Ovary (tissue), 9 donors: ENCODE measurements around the gene SLC2A14. TPM values are rescaled to one million over a fixed set of nuclear protein-coding genes. Genes with fewer than 3 reads are reported as not detected.
"Not testable (repeated sequence)": the region's sequence is repeated elsewhere in the genome, so short reads cannot be mapped to it uniquely, and the experiment has no call there.

Experiments used
- DNase-seq, 5 donors: peaks; one replicate each; pipeline ENCODE4 v3.0.0-alpha.2; 2019 to 2020
- H3K27ac ChIP-seq, 2 donors: fragments of 200-600 bp; one replicate each; pipeline versions ENCODE4 v1.5.1 to v1.8.0; 2019 to 2022
- H3K27me3 ChIP-seq: fragments of 200-600 bp; one replicate; pipeline ENCODE4 v1.8.0; 2022
- H3K36me3 ChIP-seq: fragments of 200-600 bp; sonication (generic); one replicate; pipeline ENCODE4 v1.5.1; 2019
- H3K4me1 ChIP-seq: one replicate; pipeline ENCODE4 v1.8.1; 2013; ENCODE audit warnings: mild to moderate bottlenecking, moderate library complexity; ENCODE audit not compliant: insufficient read depth
- H3K4me3 ChIP-seq: fragments of 200-600 bp; sonication (generic); one replicate; pipeline ENCODE4 v1.5.1; 2017
- H3K9me3 ChIP-seq, 2 donors: fragments of 200-600 bp in 1 of 2; sonication (generic) in 1 of 2; one replicate each; pipeline versions ENCODE4 v1.5.1 to v1.8.1; 2013 to 2019; ENCODE audit warnings: mild to moderate bottlenecking in 1 of 2, moderate library complexity in 1 of 2
- CTCF ChIP-seq, 3 donors: fragments of 450-650 bp in 2 of 3; fragments of 200-600 bp in 1 of 3; IDR thresholded peaks; one replicate each; pipeline versions ENCODE4 v1.5.1 to v1.8.0; 2016 to 2022; ENCODE audit warnings: antibody characterized with exemption in 3 of 3, mild to moderate bottlenecking in 1 of 3
- EP300 ChIP-seq: sonication (generic); formaldehyde crosslinking; IDR thresholded peaks from one replicate; pipeline ENCODE4 v1.6.1; 2017; ENCODE audit warnings: antibody characterized with exemption
- POLR2A ChIP-seq: fragments of 450-650 bp; IDR thresholded peaks from one replicate; pipeline ENCODE4 v1.6.1; 2017; ENCODE audit warnings: antibody characterized with exemption, mild to moderate bottlenecking, moderate library complexity
- WGBS, 3 donors: extraction: QIAGEN DNeasy Blood & Tissue Kit in 1 of 3; methylation state at CpG; one replicate each; pipeline versions ENCODE4 v1.1.5 to v1.1.7; 2013 to 2017; 5-methylcytosine and 5-hydroxymethylcytosine counted together
- intact Hi-C, 4 donors: fragments of 100-400 bp; cut with DNase I; formaldehyde crosslinking; loops; one replicate each; pipeline versions ENCODE4 v1.11.0 to v1.15.1; 2022 to 2023
- polyA plus RNA-seq, 2 donors: library from polyadenylated mRNA; stranded (reverse); fragments of 200-250 nt in 1 of 2; fragments of 350-450 nt in 1 of 2; fragmentation: Illumina TruSeq in 1 of 2; extraction: RNeasy Lipid Tissue Mini Kit (QIAGEN cat#74804) in 1 of 2; gene quantifications; one replicate each; pipeline ENCODE4 v1.2.3, GENCODE V29; 2013 to 2014
- total RNA-seq, 7 donors: library from RNA; depleted of rRNA in 2 of 7; stranded (reverse); fragments of >200 nt in 2 of 7; fragmentation: NEBNext Ultra II Directional in 3 of 7; extraction: Animal tissue kit (Norgen Biotek cat#: 25700) in 3 of 7; gene quantifications; one replicate each; pipeline versions ENCODE4 v1.1.0 to v1.2.4, GENCODE V29; 2016 to 2023
- donor health status: DM: no; HTN: no; CAD: no; lungs with moderate emphysema.
- donor health status: DM: no; HTN: no; CAD: no.
- donor health status: Bipolar disorder and iron deficiency.
- donor health status: DM: yes; HTN: yes; CAD: no.
- donor health status: DM: no; HTN: no; CAD: no.
- donor health status: DM: yes; HTN: yes; CAD: no.

Gene SLC2A14
- total and polyA plus RNA-seq, 9 donors = 0.46 to 12.7 (median 2.2) TPM

GRCh38 chr12:7787574-7788293 lies 85.0 kb downstream of the SLC2A14 start:
- Histone ChIP-seq H3K27ac (no peak overlapping the region), H3K36me3 (no peaks in the 10 kb centered on the region), H3K4me1 (no peaks in the 10 kb centered on the region), H3K9me3 (no peaks in the 10 kb centered on the region), H3K4me3 (no peak overlapping the region), H3K27me3 (no peaks in the 10 kb centered on the region)
- TF ChIP-seq CTCF (IDR thresholded peaks at IDR 0.05) (no peak), POLR2A (no peak), EP300 (no peak)
- no peak for DNase-seq
- WGBS, 3 donors = 19 to 24% (median 19%) methylated on average over 13 of the region's 13 CpGs
- intact Hi-C loops = no loop called here

- DNase-seq = no peak
- TF ChIP-seq POLR2A (no peak), CTCF (IDR thresholded peaks at IDR 0.05) (no peak), EP300 (no peak)
- no peaks in the 10 kb centered on the region for H3K27me3 ChIP-seq
- H3K36me3 ChIP-seq = no peaks in the 10 kb centered on the region
- WGBS, 3 donors = 45 to 63% (median 53%) methylated on average over 2 of the region's 2 CpGs
- H3K4me3 ChIP-seq = no peak overlapping the region
- intact Hi-C loops = no loop called here
- no peaks in the 10 kb centered on the region for H3K4me1 ChIP-seq
- H3K9me3 ChIP-seq = no peaks in the 10 kb centered on the region
- no peak overlapping the region for H3K27ac ChIP-seq
Observed at GRCh38 chr12:7784701-7785100, 88.0 kb downstream of the SLC2A14 start.

GRCh38 chr12:7783433-7783832 lies 89.3 kb downstream of the SLC2A14 start:
- intact Hi-C loops, H3K27ac ChIP-seq, H3K4me1 ChIP-seq, H3K27me3 ChIP-seq, DNase-seq, H3K9me3 ChIP-seq, H3K36me3 ChIP-seq, H3K4me3 ChIP-seq: not testable (repeated sequence)
- WGBS, 3 donors = 87 to 94% (median 90%) methylated on average over 9 of the region's 9 CpGs

GRCh38 chr12:7782055-7782454 lies 90.7 kb downstream of the SLC2A14 start:
- no peaks in the 10 kb centered on the region for H3K9me3 ChIP-seq
- WGBS, 3 donors = 89 to 90% (median 89%) methylated on average over 6 of the region's 6 CpGs
- H3K27me3 ChIP-seq = no peaks in the 10 kb centered on the region
- DNase-seq = no peak
- no peak overlapping the region for H3K27ac ChIP-seq
- intact Hi-C loops = no loop called here
- no peaks in the 10 kb centered on the region for H3K36me3 ChIP-seq
- H3K4me3 ChIP-seq = no peak overlapping the region
- TF ChIP-seq EP300 = no peak
- no peak for TF ChIP-seq POLR2A
- no peak for TF ChIP-seq CTCF (IDR thresholded peaks at IDR 0.05)
- no peaks in the 10 kb centered on the region for H3K4me1 ChIP-seq

- Histone ChIP-seq H3K36me3 (no peaks in the 10 kb centered on the region), H3K27ac (no peak overlapping the region), H3K9me3 (no peaks in the 10 kb centered on the region), H3K4me1 (no peaks in the 10 kb centered on the region), H3K4me3 (no peak overlapping the region), H3K27me3 (no peaks in the 10 kb centered on the region)
- intact Hi-C loops = no loop called here
- TF ChIP-seq CTCF (IDR thresholded peaks at IDR 0.05) = no peak
- no peak for TF ChIP-seq EP300
- TF ChIP-seq POLR2A = no peak
- 63 to 73% (median 64%) methylated on average over 3 of the region's 3 CpGs for WGBS, 3 donors
- DNase-seq = no peak
Observed at GRCh38 chr12:7781274-7781673, 91.4 kb downstream of the SLC2A14 start.
